ENCODE data around the gene TNFAIP8L1.

TNFAIP8L1 gene

DNA sequence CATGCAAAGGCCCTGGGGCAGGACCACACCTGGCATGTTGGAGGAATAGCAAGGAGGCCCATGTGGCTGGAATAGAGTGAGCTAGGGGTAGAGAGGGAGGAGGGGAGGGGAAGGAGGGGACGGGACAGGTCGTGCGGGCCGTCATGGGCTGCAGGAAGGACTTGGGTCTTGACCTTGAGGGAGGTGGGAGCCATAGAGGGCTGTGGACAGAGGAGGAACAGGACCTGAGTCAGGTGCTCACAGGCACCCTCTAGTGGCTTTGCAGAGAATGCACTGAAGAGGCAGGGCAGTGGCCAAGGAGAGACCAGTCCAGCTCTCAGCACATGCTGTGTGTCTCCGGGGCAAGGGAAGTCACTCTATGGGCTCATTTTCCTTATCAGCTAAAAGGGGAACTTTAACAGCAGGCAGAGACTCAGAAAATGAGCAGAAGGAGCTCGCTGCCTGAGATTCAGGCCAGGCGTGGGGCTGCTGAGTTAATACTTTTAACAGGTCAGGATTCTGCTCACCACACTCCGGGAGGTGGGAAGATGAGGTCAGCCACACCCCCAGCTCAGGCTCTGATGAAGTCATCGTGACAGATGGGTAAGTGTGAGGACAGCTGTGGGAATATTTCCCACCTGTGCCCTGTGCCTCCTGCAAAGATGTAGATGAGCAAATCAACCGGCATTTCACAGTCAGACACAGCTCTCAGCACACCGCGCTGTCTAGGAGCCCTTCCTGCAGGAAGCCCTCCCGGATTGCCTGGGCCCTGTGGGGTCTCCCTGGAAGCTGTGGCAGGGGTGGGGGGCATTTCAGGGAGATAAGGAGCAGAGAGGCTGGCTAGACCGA, 6.0 kb upstream of the TNFAIP8L1 start:
- Histone ChIP-seq H3K4me3 (ENCODE audit: insufficient read depth, low read depth, low read length, poor library complexity, severe bottlenecking) (no peak overlapping the region), H3K27me3 (replicated peaks; ENCODE audit: control insufficient read depth, insufficient read depth, low read length, poor library complexity, severe bottlenecking) (no peaks in the 10 kb centered on the region), H3K9me3 (ENCODE audit: control insufficient read depth, low read length) (no peaks in the 10 kb centered on the region), H3K27ac (ENCODE audit: insufficient read depth, low read length, poor library complexity, severe bottlenecking) (no peak overlapping the region), H3K4me1 (ENCODE audit: control insufficient read depth, insufficient read depth, low read length, poor library complexity, severe bottlenecking) (peaks cover 15% of the 10 kb centered on the region), H3K36me3 (ENCODE audit: control insufficient read depth, insufficient read depth, low read length) (no peaks in the 10 kb centered on the region)
- peak in 1 of 3 donors; percentile 37 for DNase-seq

DNA sequence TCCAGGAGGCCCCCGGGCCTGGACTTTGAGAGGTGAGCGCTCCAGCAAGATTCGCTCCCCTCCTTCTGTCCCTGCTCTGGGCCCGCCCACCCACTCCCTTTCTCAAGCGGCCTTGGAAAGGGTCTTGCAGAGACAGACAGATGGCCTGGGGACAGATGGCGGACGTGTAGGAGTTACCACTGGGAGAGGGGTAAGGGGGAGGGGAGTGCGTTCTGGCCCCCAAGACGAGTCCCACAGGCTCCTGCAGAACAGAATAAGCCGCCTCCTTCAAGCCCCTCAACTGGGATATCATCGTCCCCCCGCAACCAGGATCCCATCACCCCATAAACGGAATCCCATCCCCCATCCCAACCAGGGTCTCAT, 3.6 kb upstream of the TNFAIP8L1 start:
- H3K27me3 ChIP-seq (replicated peaks; ENCODE audit: control insufficient read depth, insufficient read depth, low read length, poor library complexity, severe bottlenecking) = no peaks in the 10 kb centered on the region
- H3K36me3 ChIP-seq (ENCODE audit: control insufficient read depth, insufficient read depth, low read length) = no peaks in the 10 kb centered on the region
- peaks cover 29% of the 10 kb centered on the region for H3K4me1 ChIP-seq (ENCODE audit: control insufficient read depth, insufficient read depth, low read length, poor library complexity, severe bottlenecking)
- peak overlapping the region; percentile 52 for H3K4me3 ChIP-seq (ENCODE audit: insufficient read depth, low read depth, low read length, poor library complexity, severe bottlenecking)
- peak overlapping the region; percentile 36 for H3K27ac ChIP-seq (ENCODE audit: insufficient read depth, low read length, poor library complexity, severe bottlenecking)
- DNase-seq = no peak
- no peaks in the 10 kb centered on the region for H3K9me3 ChIP-seq (ENCODE audit: control insufficient read depth, low read length)

DNA sequence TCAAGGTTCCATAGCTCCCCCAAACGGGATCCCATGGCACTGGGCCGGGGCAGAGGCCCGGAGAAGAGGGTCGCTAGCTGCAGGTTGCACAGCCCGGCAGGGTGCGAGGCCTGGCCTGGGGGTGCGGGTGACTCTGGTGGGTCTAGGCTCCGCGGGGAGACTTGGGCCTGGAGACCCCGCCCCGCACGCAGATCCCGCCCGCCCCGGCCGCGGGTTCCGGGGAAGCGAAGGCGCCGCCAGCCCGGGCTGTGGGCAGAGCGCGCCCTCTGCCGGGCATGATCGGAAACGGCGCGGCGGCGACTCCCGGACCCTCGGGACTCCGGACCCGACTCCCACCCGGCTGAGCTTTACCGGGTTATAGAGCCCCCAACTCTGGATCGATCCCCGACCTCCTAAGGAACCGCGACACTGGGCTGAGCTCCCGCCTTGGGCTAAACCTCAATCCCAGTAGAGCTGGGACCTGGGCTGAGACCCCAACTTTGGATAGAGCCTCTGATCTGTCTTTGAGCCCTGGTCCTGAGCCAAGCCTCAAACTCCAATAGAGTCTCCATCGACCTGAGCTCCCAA, 3.1 kb upstream of the TNFAIP8L1 start:
- peaks cover 34% of the 10 kb centered on the region for H3K4me1 ChIP-seq (ENCODE audit: control insufficient read depth, insufficient read depth, low read length, poor library complexity, severe bottlenecking)
- H3K27me3 ChIP-seq (replicated peaks; ENCODE audit: control insufficient read depth, insufficient read depth, low read length, poor library complexity, severe bottlenecking) = no peaks in the 10 kb centered on the region
- peak overlapping the region; percentile 52 for H3K4me3 ChIP-seq (ENCODE audit: insufficient read depth, low read depth, low read length, poor library complexity, severe bottlenecking)
- peak; percentile 53 to 65 (median 54) for DNase-seq
- peak overlapping the region; percentile 36 for H3K27ac ChIP-seq (ENCODE audit: insufficient read depth, low read length, poor library complexity, severe bottlenecking)
- no peaks in the 10 kb centered on the region for H3K36me3 ChIP-seq (ENCODE audit: control insufficient read depth, insufficient read depth, low read length)
- no peaks in the 10 kb centered on the region for H3K9me3 ChIP-seq (ENCODE audit: control insufficient read depth, low read length)

DNA sequence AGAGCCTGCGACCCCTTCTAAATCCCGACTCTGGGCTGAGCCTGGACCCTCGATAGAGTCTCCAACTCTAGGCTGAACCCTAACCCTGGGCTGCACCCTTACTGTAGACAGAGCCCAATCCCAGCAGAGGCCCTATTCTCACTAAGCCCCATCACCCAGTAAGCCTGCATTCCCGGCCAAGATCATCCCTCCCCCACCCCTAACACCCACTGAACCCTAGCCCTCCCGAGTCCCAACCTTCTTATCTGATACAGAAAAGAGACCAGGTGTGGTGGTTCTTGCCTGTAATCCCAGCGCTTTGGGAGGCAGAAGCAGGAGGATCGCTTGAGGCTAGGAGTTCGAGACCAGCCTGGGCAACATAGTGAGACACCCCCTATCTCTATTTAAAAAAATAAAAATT, 2.6 kb upstream of the TNFAIP8L1 start:
- peaks cover 34% of the 10 kb centered on the region for H3K4me1 ChIP-seq (ENCODE audit: control insufficient read depth, insufficient read depth, low read length, poor library complexity, severe bottlenecking)
- H3K36me3 ChIP-seq (ENCODE audit: control insufficient read depth, insufficient read depth, low read length) = no peaks in the 10 kb centered on the region
- no peak overlapping the region for H3K27ac ChIP-seq (ENCODE audit: insufficient read depth, low read length, poor library complexity, severe bottlenecking)
- peak overlapping the region; percentile 52 for H3K4me3 ChIP-seq (ENCODE audit: insufficient read depth, low read depth, low read length, poor library complexity, severe bottlenecking)
- H3K9me3 ChIP-seq (ENCODE audit: control insufficient read depth, low read length) = no peaks in the 10 kb centered on the region
- no peak for DNase-seq
- no peaks in the 10 kb centered on the region for H3K27me3 ChIP-seq (replicated peaks; ENCODE audit: control insufficient read depth, insufficient read depth, low read length, poor library complexity, severe bottlenecking)

DNA sequence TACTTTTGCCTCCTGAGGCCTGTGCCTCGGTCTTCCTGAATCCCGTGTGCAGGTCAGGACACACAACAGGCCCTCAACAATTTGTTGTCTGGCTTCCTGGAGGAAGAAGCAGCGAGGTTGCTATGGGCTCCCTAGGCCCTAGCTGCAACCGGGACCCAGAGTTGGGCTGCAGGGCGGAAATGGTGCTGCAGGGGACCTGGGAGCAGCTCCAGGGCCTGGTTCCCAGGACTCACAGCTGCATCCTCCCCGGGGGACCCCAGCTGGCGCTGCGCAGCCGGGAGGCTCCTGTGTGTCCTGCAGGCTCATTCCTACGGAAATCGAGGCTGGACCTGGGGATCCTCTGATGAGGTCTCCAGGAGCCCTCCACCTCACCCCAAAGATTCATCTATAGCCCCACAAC, 999 bp upstream of the TNFAIP8L1 start:
- DNase-seq = no peak
- Histone ChIP-seq H3K9me3 (ENCODE audit: control insufficient read depth, low read length) (no peaks in the 10 kb centered on the region), H3K27me3 (replicated peaks; ENCODE audit: control insufficient read depth, insufficient read depth, low read length, poor library complexity, severe bottlenecking) (no peaks in the 10 kb centered on the region), H3K4me3 (ENCODE audit: insufficient read depth, low read depth, low read length, poor library complexity, severe bottlenecking) (no peak overlapping the region), H3K4me1 (ENCODE audit: control insufficient read depth, insufficient read depth, low read length, poor library complexity, severe bottlenecking) (peaks cover 34% of the 10 kb centered on the region), H3K27ac (ENCODE audit: insufficient read depth, low read length, poor library complexity, severe bottlenecking) (peak overlapping the region; percentile 81), H3K36me3 (ENCODE audit: control insufficient read depth, insufficient read depth, low read length) (no peaks in the 10 kb centered on the region)

DNA sequence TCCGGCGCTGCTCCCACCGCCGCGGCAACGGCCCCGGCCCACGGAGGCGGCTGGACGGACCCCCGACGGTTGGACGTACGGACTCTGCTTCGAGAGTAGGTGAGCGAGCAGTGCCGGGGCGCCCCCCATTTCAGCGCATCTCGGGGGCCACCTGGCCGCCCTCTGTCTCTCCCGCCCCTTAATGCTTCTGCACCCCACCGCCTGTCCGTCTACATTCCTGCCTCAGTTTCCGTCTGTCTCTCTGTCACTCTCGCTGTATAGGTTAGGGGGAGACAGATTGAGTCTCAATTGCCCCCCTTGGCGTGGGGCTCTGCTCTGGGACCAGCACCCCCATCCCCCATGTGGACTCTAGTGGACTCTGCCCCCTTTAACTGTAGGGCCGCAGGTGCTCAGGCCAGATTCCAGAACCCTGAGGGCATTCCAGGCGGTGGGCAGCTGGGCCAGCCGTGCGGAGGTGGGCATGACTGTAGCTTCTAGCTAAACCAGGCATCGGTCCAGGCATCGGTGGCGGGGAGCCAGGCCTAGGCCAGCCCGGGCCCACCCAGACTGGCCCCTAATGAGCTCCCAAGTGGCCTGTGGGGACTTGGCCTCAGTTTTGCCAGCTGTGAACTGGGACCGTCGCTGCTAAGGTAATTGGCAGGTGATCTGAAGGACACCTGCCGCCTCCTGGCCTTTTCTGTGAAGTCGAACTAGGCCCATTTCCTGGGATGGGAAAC, 373 bp downstream of the TNFAIP8L1 start:
- Histone ChIP-seq H3K36me3 (ENCODE audit: control insufficient read depth, insufficient read depth, low read length) (no peaks in the 10 kb centered on the region), H3K9me3 (ENCODE audit: control insufficient read depth, low read length) (no peaks in the 10 kb centered on the region), H3K27ac (ENCODE audit: insufficient read depth, low read length, poor library complexity, severe bottlenecking) (peak overlapping the region; percentile 73), H3K4me1 (ENCODE audit: control insufficient read depth, insufficient read depth, low read length, poor library complexity, severe bottlenecking) (peaks cover 34% of the 10 kb centered on the region), H3K4me3 (ENCODE audit: insufficient read depth, low read depth, low read length, poor library complexity, severe bottlenecking) (peak overlapping the region; percentile 67), H3K27me3 (replicated peaks; ENCODE audit: control insufficient read depth, insufficient read depth, low read length, poor library complexity, severe bottlenecking) (no peaks in the 10 kb centered on the region)
- DNase-seq = no peak

- Histone ChIP-seq H3K4me1 (ENCODE audit: control insufficient read depth, insufficient read depth, low read length, poor library complexity, severe bottlenecking) (peaks cover 34% of the 10 kb centered on the region), H3K9me3 (ENCODE audit: control insufficient read depth, low read length) (no peaks in the 10 kb centered on the region), H3K27me3 (replicated peaks; ENCODE audit: control insufficient read depth, insufficient read depth, low read length, poor library complexity, severe bottlenecking) (no peaks in the 10 kb centered on the region), H3K27ac (ENCODE audit: insufficient read depth, low read length, poor library complexity, severe bottlenecking) (peak overlapping the region; percentile 73), H3K4me3 (ENCODE audit: insufficient read depth, low read depth, low read length, poor library complexity, severe bottlenecking) (peak overlapping the region; percentile 67), H3K36me3 (ENCODE audit: control insufficient read depth, insufficient read depth, low read length) (no peaks in the 10 kb centered on the region)
- no peak for DNase-seq
Observed at GRCh38 chr19:4640247-4641000, 1.1 kb downstream of the TNFAIP8L1 start.

GRCh38 chr19:4641132-4641531, 1.8 kb downstream of the TNFAIP8L1 start:
- Histone ChIP-seq H3K4me1 (ENCODE audit: control insufficient read depth, insufficient read depth, low read length, poor library complexity, severe bottlenecking) (peaks cover 27% of the 10 kb centered on the region), H3K36me3 (ENCODE audit: control insufficient read depth, insufficient read depth, low read length) (no peaks in the 10 kb centered on the region), H3K9me3 (ENCODE audit: control insufficient read depth, low read length) (no peaks in the 10 kb centered on the region), H3K4me3 (ENCODE audit: insufficient read depth, low read depth, low read length, poor library complexity, severe bottlenecking) (no peak overlapping the region), H3K27me3 (replicated peaks; ENCODE audit: control insufficient read depth, insufficient read depth, low read length, poor library complexity, severe bottlenecking) (no peaks in the 10 kb centered on the region), H3K27ac (ENCODE audit: insufficient read depth, low read length, poor library complexity, severe bottlenecking) (no peak overlapping the region)
- no peak for DNase-seq

DNA sequence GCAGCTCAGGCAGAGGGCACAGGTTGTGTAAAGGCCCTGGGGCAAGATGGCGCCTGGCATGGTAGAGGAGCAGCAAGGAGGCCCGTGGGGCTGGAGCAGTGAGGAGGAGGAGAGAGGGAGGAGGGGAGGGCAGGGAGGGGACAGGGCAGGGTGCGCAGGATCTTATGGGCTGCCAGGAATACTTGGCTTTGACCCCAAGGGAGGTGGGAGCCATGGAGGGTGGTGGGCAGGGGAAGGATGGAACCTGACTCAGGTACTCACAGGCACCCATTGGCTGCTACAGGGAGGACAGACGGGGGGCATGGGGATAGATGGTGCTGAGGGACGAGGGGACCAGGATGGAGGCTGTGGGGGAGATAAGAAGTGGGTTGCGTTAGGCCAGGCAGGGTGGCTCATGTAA, 3.3 kb downstream of the TNFAIP8L1 start:
- H3K27ac ChIP-seq (ENCODE audit: insufficient read depth, low read length, poor library complexity, severe bottlenecking) = no peak overlapping the region
- H3K4me3 ChIP-seq (ENCODE audit: insufficient read depth, low read depth, low read length, poor library complexity, severe bottlenecking) = no peak overlapping the region
- peaks cover 21% of the 10 kb centered on the region for H3K4me1 ChIP-seq (ENCODE audit: control insufficient read depth, insufficient read depth, low read length, poor library complexity, severe bottlenecking)
- H3K36me3 ChIP-seq (ENCODE audit: control insufficient read depth, insufficient read depth, low read length) = no peaks in the 10 kb centered on the region
- H3K9me3 ChIP-seq (ENCODE audit: control insufficient read depth, low read length) = no peaks in the 10 kb centered on the region
- H3K27me3 ChIP-seq (replicated peaks; ENCODE audit: control insufficient read depth, insufficient read depth, low read length, poor library complexity, severe bottlenecking) = no peaks in the 10 kb centered on the region
- no peak for DNase-seq

Measured in effector memory CD4-positive, alpha-beta T cell (primary cell).